ENCODE measurements around the gene RIT1.

The RIT1 gene

GRCh38 chr1:155911156-155912055, at the start of gene RIT1:
Gene RIT1, minus strand, starts transcription at chr1:155911349. Its CDS starts 588 bp downstream, at chr1:155910761.
- peak within 1 kb of the TSS; percentile 75 for H3K4me3 ChIP-seq (ENCODE audit: low read length)
- H3K9ac ChIP-seq (ENCODE audit: low read length), result peak within 1 kb of the TSS; percentile 56
- no peaks in the 10 kb centered on the region for H3K9me3 ChIP-seq (replicated peaks; ENCODE audit: insufficient read depth, low read length)
- peak; percentile 91 for DNase-seq
- H2AFZ ChIP-seq (ENCODE audit: low read length), result peak within 1 kb of the TSS; percentile 76
- H3K36me3 ChIP-seq (replicated peaks; ENCODE audit: insufficient read depth, low read length), result peaks cover 29% of the 10 kb centered on the region
- TF ChIP-seq, protein P1, sequence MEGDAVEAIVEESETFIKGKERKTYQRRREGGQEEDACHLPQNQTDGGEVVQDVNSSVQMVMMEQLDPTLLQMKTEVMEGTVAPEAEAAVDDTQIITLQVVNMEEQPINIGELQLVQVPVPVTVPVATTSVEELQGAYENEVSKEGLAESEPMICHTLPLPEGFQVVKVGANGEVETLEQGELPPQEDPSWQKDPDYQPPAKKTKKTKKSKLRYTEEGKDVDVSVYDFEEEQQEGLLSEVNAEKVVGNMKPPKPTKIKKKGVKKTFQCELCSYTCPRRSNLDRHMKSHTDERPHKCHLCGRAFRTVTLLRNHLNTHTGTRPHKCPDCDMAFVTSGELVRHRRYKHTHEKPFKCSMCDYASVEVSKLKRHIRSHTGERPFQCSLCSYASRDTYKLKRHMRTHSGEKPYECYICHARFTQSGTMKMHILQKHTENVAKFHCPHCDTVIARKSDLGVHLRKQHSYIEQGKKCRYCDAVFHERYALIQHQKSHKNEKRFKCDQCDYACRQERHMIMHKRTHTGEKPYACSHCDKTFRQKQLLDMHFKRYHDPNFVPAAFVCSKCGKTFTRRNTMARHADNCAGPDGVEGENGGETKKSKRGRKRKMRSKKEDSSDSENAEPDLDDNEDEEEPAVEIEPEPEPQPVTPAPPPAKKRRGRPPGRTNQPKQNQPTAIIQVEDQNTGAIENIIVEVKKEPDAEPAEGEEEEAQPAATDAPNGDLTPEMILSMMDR (IDR thresholded peaks at IDR 0.05; ENCODE audit: low read length), result peak; percentile 6; the same call in 1 of the 2 replicates
- no peak for TF ChIP-seq EZH2phosphoT487 (IDR thresholded peaks at IDR 0.05; ENCODE audit: low read length)
- no peaks in the 10 kb centered on the region for H3K27me3 ChIP-seq (replicated peaks; ENCODE audit: insufficient read depth, low read length)
- peak within 1 kb of the TSS; percentile 55; the same call in 1 of the 2 replicates for H3K27ac ChIP-seq (ENCODE audit: low read length)
- H3K79me2 ChIP-seq (ENCODE audit: low read length), result peaks cover 38% of the 10 kb centered on the region
- H3K4me1 ChIP-seq (ENCODE audit: low read length), result peaks cover 14% of the 10 kb centered on the region
- no peaks in the 10 kb centered on the region for H3K9me2 ChIP-seq (replicated peaks; ENCODE audit: insufficient read depth, low read length)
- peaks cover 49% of the 10 kb centered on the region for H3F3A ChIP-seq (ENCODE audit: insufficient read depth, low read length)
- peak within 1 kb of the TSS; percentile 89 for H3K4me2 ChIP-seq (ENCODE audit: low read depth, low read length)
- H4K20me1 ChIP-seq (ENCODE audit: insufficient read depth, low read length), result no peaks in the 10 kb centered on the region

DNA sequence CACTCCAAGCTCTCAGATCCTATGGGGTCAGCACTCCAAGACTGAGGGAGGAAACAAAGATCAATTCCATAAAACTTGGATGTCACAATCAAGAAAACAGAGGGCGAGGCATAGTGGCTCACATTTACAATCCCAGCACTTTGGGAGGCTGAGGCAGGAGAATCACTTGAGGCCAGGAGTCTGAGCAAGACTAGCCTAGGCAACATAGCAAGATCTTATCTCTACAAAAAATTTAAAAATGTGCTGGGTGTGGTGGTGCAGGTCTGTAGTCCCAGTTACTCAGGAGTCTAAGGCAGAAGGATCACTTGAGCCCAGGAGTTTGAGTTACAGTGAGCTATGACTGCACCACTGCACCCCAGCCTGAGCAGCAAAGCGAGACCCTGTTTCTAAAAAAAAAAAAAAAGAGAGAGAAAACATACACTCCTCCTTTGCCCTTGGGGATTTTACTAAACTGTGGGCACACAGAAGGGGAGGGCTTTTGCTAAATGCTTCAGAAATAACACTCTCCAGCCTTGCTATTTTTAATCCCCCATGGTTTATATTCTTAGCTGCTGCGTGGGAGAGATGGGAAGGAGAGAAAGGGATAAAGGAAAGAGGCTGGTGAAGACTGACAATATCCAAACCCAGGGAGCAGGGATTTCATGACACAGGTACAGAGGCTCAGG, 49.1 kb upstream of the RIT1 start:
- Histone ChIP-seq H3K9me2 (replicated peaks; ENCODE audit: insufficient read depth, low read length) (no peaks in the 10 kb centered on the region), H3K9me3 (replicated peaks; ENCODE audit: insufficient read depth, low read length) (no peaks in the 10 kb centered on the region), H4K20me1 (ENCODE audit: insufficient read depth, low read length) (no peaks in the 10 kb centered on the region), H3K27me3 (replicated peaks; ENCODE audit: insufficient read depth, low read length) (no peaks in the 10 kb centered on the region), H3K4me3 (ENCODE audit: low read length) (no peak overlapping the region), H3K27ac (ENCODE audit: low read length) (no peak overlapping the region), H3K4me1 (ENCODE audit: low read length) (0 out of 2 replicates have a peak, but pooled peaks cover 14% of the 10 kb centered on the region), H3K9ac (ENCODE audit: low read length) (no peak overlapping the region), H3K4me2 (ENCODE audit: low read depth, low read length) (no peak overlapping the region), H3K36me3 (replicated peaks; ENCODE audit: insufficient read depth, low read length) (peaks cover 47% of the 10 kb centered on the region), H3F3A (ENCODE audit: insufficient read depth, low read length) (peaks cover 20% of the 10 kb centered on the region), H2AFZ (ENCODE audit: low read length) (no peak overlapping the region), H3K79me2 (ENCODE audit: low read length) (peaks cover 93% of the 10 kb centered on the region)
- TF ChIP-seq EZH2 (optimal IDR thresholded peaks at IDR 0.05; ENCODE audit: low read depth, low read length), result no peak
- TF ChIP-seq, protein P1 (IDR thresholded peaks at IDR 0.05; ENCODE audit: low read length), result no peak
- no peak for TF ChIP-seq EZH2phosphoT487 (IDR thresholded peaks at IDR 0.05; ENCODE audit: low read length)
- no peak for DNase-seq

DNA sequence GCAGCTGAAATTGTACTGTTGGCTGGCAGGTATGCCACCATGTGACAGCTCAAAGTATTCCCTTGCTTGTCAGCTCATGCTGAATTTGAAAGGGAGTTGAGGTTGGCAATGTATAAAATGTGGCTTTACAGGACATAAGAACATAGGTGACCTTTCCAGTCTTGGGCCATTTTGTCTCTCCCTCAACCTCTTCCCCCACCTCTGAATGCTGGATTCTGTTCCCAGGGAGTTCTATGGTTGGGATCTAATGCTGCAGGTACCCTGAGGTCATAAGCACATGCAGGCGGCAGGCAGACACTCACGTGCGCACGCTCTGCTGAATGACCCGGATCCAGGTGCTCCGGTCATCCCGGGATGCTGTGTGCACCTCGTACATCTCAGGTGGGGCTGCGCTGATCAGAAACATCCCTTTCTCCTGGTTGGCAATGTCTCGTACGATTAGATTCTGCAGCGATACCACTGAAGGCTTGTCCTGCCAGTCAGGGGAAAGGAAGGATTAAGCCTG, 46.3 kb upstream of the RIT1 start:
- Histone ChIP-seq H3K4me2 (ENCODE audit: low read depth, low read length) (no peak overlapping the region), H4K20me1 (ENCODE audit: insufficient read depth, low read length) (no peaks in the 10 kb centered on the region), H3K9me2 (replicated peaks; ENCODE audit: insufficient read depth, low read length) (no peaks in the 10 kb centered on the region), H3K27ac (ENCODE audit: low read length) (no peak overlapping the region), H3K4me1 (ENCODE audit: low read length) (peaks cover 7% of the 10 kb centered on the region; the same call in 1 of the 2 replicates), H3K9me3 (replicated peaks; ENCODE audit: insufficient read depth, low read length) (no peaks in the 10 kb centered on the region), H3K27me3 (replicated peaks; ENCODE audit: insufficient read depth, low read length) (no peaks in the 10 kb centered on the region), H3K9ac (ENCODE audit: low read length) (no peak overlapping the region), H3K36me3 (replicated peaks; ENCODE audit: insufficient read depth, low read length) (peaks cover 50% of the 10 kb centered on the region), H3F3A (ENCODE audit: insufficient read depth, low read length) (peaks cover 32% of the 10 kb centered on the region), H3K4me3 (ENCODE audit: low read length) (no peak overlapping the region), H2AFZ (ENCODE audit: low read length) (no peak overlapping the region), H3K79me2 (ENCODE audit: low read length) (peaks cover 95% of the 10 kb centered on the region)
- TF ChIP-seq EZH2 (optimal IDR thresholded peaks at IDR 0.05; ENCODE audit: low read depth, low read length) (no peak), EZH2phosphoT487 (IDR thresholded peaks at IDR 0.05; ENCODE audit: low read length) (no peak)
- TF ChIP-seq, protein P1 (IDR thresholded peaks at IDR 0.05; ENCODE audit: low read length), result no peak
- DNase-seq, result no peak

All from MM.1S (cell line).